ENCODE measurements around the gene DPP6.

- TF ChIP-seq MAX (IDR thresholded peaks at IDR 0.05) (no peak), CTCF (IDR thresholded peaks at IDR 0.05; ENCODE audit: control extremely low read depth in 1 of 3, insufficient read depth in 1 of 3, low read depth in 1 of 3, low read length in 3 of 3) (no peak), POLR2A (IDR thresholded peaks at IDR 0.05; ENCODE audit: control extremely low read depth in 1 of 2, low read depth in 2 of 2, low read length in 2 of 2) (no peak), USF2 (IDR thresholded peaks at IDR 0.05; ENCODE audit: low read length) (no peak), EZH2 (IDR thresholded peaks at IDR 0.05; ENCODE audit: low read depth, low read length, severe bottlenecking) (no peak), EP300 (IDR thresholded peaks at IDR 0.05; ENCODE audit: borderline replicate concordance in 1 of 2, low read depth in 2 of 2, low read length in 2 of 2) (no peak), GTF2F1 (IDR thresholded peaks at IDR 0.05; ENCODE audit: borderline replicate concordance, low read depth, low read length) (no peak), EGR1 (IDR thresholded peaks at IDR 0.05; ENCODE audit: borderline replicate concordance, low read depth, low read length) (no peak), RFX5 (IDR thresholded peaks at IDR 0.05; ENCODE audit: borderline replicate concordance, low read depth, low read length) (no peak), CREB1 (IDR thresholded peaks at IDR 0.05) (no peak), SP2 (IDR thresholded peaks at IDR 0.05; ENCODE audit: low read length) (no peak), HDAC2 (IDR thresholded peaks at IDR 0.05; ENCODE audit: borderline replicate concordance in 1 of 2, low read depth in 2 of 2, low read length in 2 of 2) (no peak), RNF2 (IDR thresholded peaks at IDR 0.05; ENCODE audit: borderline replicate concordance, low read depth, low read length, missing control alignments, poor library complexity, severe bottlenecking) (no peak)
- TF ChIP-seq, protein P1, sequence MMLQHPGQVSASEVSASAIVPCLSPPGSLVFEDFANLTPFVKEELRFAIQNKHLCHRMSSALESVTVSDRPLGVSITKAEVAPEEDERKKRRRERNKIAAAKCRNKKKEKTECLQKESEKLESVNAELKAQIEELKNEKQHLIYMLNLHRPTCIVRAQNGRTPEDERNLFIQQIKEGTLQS (IDR thresholded peaks at IDR 0.05; ENCODE audit: insufficient read depth, low read depth, low read length) = no peak
Measured at GRCh38 chr7:154767142-154767541, 714.9 kb downstream of the DPP6 start.
